T-helper 2 cell treated with Interferon-gamma antibody and Interleukin-4, amounts not matched to agents 5 μg/mL and 100 μg/mL, for 36 hours (primary cell): ENCODE results near the gene ROPN1B.

Source experiments
- DNase-seq: peaks from one replicate; pipeline ENCODE4 v3.0.0; 2021; ENCODE audit warnings: low spot score
- H3K27ac Mint-ChIP-seq: one replicate; pipeline ENCODE4 v1.8.0; 2021; ENCODE audit warnings: mild to moderate bottlenecking, mixed read lengths
- H3K27me3 Mint-ChIP-seq: one replicate; pipeline ENCODE4 v1.8.0; 2021; ENCODE audit warnings: low read depth, mixed read lengths
- H3K36me3 Mint-ChIP-seq: one replicate; pipeline ENCODE4 v1.8.0; 2021; ENCODE audit warnings: low read depth, mixed read lengths
- H3K4me1 Mint-ChIP-seq: one replicate; pipeline ENCODE4 v1.8.0; 2021; ENCODE audit warnings: low read depth, mixed read lengths
- H3K4me3 Mint-ChIP-seq: one replicate; pipeline ENCODE4 v1.8.0; 2022; ENCODE audit warnings: mild to moderate bottlenecking, moderate library complexity, mixed read lengths
- H3K9me3 Mint-ChIP-seq: one replicate; pipeline ENCODE4 v1.8.0; 2021; ENCODE audit warnings: mixed read lengths

ROPN1B gene

GRCh38 chr3:126004692-126005091 is 35.7 kb downstream of the ROPN1B start:
- no peak for DNase-seq
- H3K27me3 Mint-ChIP-seq: peaks cover 7% of the 10 kb centered on the region

GRCh38 chr3:126005951-126006350 is 37.0 kb downstream of the ROPN1B start:
- Mint-ChIP-seq H3K9me3 (peaks cover 6% of the 10 kb centered on the region), H3K27ac (no peak overlapping the region), H3K27me3 (peaks cover 3% of the 10 kb centered on the region), H3K4me1 (no peaks in the 10 kb centered on the region), H3K36me3 (peaks cover 5% of the 10 kb centered on the region), H3K4me3 (no peak overlapping the region)
- no peak for DNase-seq

More at GRCh38 chr3:126004692-126005091, 35.7 kb downstream of the ROPN1B start:
- Mint-ChIP-seq H3K36me3 (peaks cover 5% of the 10 kb centered on the region), H3K4me1 (no peaks in the 10 kb centered on the region), H3K27ac (no peak overlapping the region), H3K4me3 (no peak overlapping the region), H3K9me3 (peaks cover 12% of the 10 kb centered on the region)

- no peaks in the 10 kb centered on the region for H3K9me3 Mint-ChIP-seq
Measured at GRCh38 chr3:126008219-126008618, 39.2 kb downstream of the ROPN1B start.

GRCh38 chr3:126009181-126009580 is 40.2 kb downstream of the ROPN1B start:
- peaks cover 5% of the 10 kb centered on the region for H3K36me3 Mint-ChIP-seq
- no peak for DNase-seq
- H3K27ac Mint-ChIP-seq: no peak overlapping the region
- no peaks in the 10 kb centered on the region for H3K27me3 Mint-ChIP-seq
- H3K9me3 Mint-ChIP-seq: no peaks in the 10 kb centered on the region
- peaks cover 2% of the 10 kb centered on the region for H3K4me1 Mint-ChIP-seq
- H3K4me3 Mint-ChIP-seq: no peak overlapping the region

More at GRCh38 chr3:126008219-126008618, 39.2 kb downstream of the ROPN1B start:
- H3K4me3 Mint-ChIP-seq: no peak overlapping the region
- no peaks in the 10 kb centered on the region for H3K27me3 Mint-ChIP-seq
- H3K27ac Mint-ChIP-seq: no peak overlapping the region
- DNase-seq: no peak
- H3K4me1 Mint-ChIP-seq: peaks cover 2% of the 10 kb centered on the region
- H3K36me3 Mint-ChIP-seq: peaks cover 5% of the 10 kb centered on the region

- Mint-ChIP-seq H3K27ac (no peak overlapping the region), H3K27me3 (no peaks in the 10 kb centered on the region), H3K9me3 (no peaks in the 10 kb centered on the region), H3K4me3 (no peak overlapping the region), H3K4me1 (peaks cover 2% of the 10 kb centered on the region), H3K36me3 (peaks cover 2% of the 10 kb centered on the region)
- no peak for DNase-seq
Measured at GRCh38 chr3:126013751-126014156, 44.8 kb downstream of the ROPN1B start.

- Mint-ChIP-seq H3K36me3 (no peaks in the 10 kb centered on the region), H3K4me3 (no peak overlapping the region), H3K27me3 (no peaks in the 10 kb centered on the region), H3K9me3 (no peaks in the 10 kb centered on the region), H3K4me1 (peaks cover 2% of the 10 kb centered on the region), H3K27ac (no peak overlapping the region)
- DNase-seq: no peak
Measured at GRCh38 chr3:126014252-126014651, 45.3 kb downstream of the ROPN1B start.

GRCh38 chr3:126015075-126015474 is 46.1 kb downstream of the ROPN1B start:
- DNase-seq: no peak
- Mint-ChIP-seq H3K27me3 (no peaks in the 10 kb centered on the region), H3K4me1 (peaks cover 2% of the 10 kb centered on the region), H3K27ac (no peak overlapping the region), H3K4me3 (no peak overlapping the region), H3K9me3 (no peaks in the 10 kb centered on the region), H3K36me3 (no peaks in the 10 kb centered on the region)

- Mint-ChIP-seq H3K27me3 (no peaks in the 10 kb centered on the region), H3K36me3 (no peaks in the 10 kb centered on the region), H3K27ac (no peak overlapping the region), H3K4me1 (peaks cover 2% of the 10 kb centered on the region), H3K4me3 (no peak overlapping the region), H3K9me3 (no peaks in the 10 kb centered on the region)
- no peak for DNase-seq
Measured at GRCh38 chr3:126016616-126017015, 47.6 kb downstream of the ROPN1B start.

DNA sequence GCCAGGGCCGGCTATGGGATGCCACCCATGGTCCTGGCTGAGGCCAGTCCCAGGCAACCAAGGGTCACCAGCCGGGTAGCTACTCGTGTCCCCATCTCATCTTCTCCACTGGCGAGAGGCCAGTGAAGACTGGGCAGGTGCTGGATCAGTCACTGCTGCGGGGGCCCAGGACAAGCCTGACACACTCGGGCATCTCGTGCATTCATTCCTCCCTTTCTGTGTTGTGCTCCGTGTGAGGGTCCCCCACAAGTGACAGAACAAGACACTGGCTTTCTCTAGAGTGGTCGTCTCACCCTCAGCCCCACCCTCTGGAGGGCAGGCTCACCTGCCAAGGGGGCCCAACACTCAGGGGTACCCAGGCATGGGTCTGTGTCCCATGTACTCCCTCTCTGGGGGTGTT is 48.4 kb downstream of the ROPN1B start:
- Mint-ChIP-seq H3K36me3 (no peaks in the 10 kb centered on the region), H3K4me1 (peaks cover 2% of the 10 kb centered on the region), H3K4me3 (no peak overlapping the region), H3K27me3 (no peaks in the 10 kb centered on the region), H3K9me3 (no peaks in the 10 kb centered on the region), H3K27ac (no peak overlapping the region)
- no peak for DNase-seq

DNA sequence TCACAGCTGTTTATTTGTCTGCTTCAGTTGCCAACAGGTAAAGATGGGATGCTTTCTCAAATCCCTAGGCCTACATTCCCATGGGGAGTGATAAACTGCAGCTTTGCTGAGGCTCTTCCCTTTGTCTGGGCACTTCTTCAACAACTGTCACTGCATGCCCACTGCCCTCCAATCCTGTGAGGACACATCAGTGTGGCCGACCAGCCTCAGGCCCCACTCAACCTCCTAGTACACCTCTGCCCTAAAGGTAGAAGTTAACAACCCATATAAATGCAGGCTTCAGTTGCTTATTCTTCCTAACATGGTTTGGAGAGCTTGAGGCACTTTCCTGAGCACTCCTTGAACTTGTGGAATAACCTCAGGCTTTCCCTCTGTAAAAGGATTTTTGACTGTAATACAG is 49.6 kb downstream of the ROPN1B start:
- H3K4me3 Mint-ChIP-seq: no peak overlapping the region
- no peaks in the 10 kb centered on the region for H3K36me3 Mint-ChIP-seq
- no peak overlapping the region for H3K27ac Mint-ChIP-seq
- DNase-seq: no peak
- no peaks in the 10 kb centered on the region for H3K27me3 Mint-ChIP-seq
- H3K9me3 Mint-ChIP-seq: no peaks in the 10 kb centered on the region
- no peaks in the 10 kb centered on the region for H3K4me1 Mint-ChIP-seq

- DNase-seq: no peak
- no peaks in the 10 kb centered on the region for H3K4me1 Mint-ChIP-seq
- no peaks in the 10 kb centered on the region for H3K27me3 Mint-ChIP-seq
- no peaks in the 10 kb centered on the region for H3K36me3 Mint-ChIP-seq
- no peak overlapping the region for H3K27ac Mint-ChIP-seq
- H3K9me3 Mint-ChIP-seq: no peaks in the 10 kb centered on the region
- no peak overlapping the region for H3K4me3 Mint-ChIP-seq
Measured at GRCh38 chr3:126018995-126019394, 50.0 kb downstream of the ROPN1B start.

GRCh38 chr3:126019683-126020082 is 50.7 kb downstream of the ROPN1B start:
- H3K4me3 Mint-ChIP-seq: no peak overlapping the region
- no peak overlapping the region for H3K27ac Mint-ChIP-seq
- no peak for DNase-seq
- H3K36me3 Mint-ChIP-seq: no peaks in the 10 kb centered on the region
- no peaks in the 10 kb centered on the region for H3K4me1 Mint-ChIP-seq
- H3K9me3 Mint-ChIP-seq: no peaks in the 10 kb centered on the region
- no peaks in the 10 kb centered on the region for H3K27me3 Mint-ChIP-seq

- Mint-ChIP-seq H3K9me3 (no peaks in the 10 kb centered on the region), H3K36me3 (no peaks in the 10 kb centered on the region), H3K4me1 (no peaks in the 10 kb centered on the region), H3K4me3 (no peak overlapping the region), H3K27me3 (no peaks in the 10 kb centered on the region), H3K27ac (no peak overlapping the region)
- DNase-seq: no peak
Measured at GRCh38 chr3:126021224-126021623, 52.2 kb downstream of the ROPN1B start.

GRCh38 chr3:126021702-126022101 is 52.7 kb downstream of the ROPN1B start:
- Mint-ChIP-seq H3K4me3 (no peak overlapping the region), H3K36me3 (no peaks in the 10 kb centered on the region), H3K27ac (no peak overlapping the region), H3K9me3 (no peaks in the 10 kb centered on the region), H3K27me3 (no peaks in the 10 kb centered on the region), H3K4me1 (peaks cover 3% of the 10 kb centered on the region)
- no peak for DNase-seq

DNA sequence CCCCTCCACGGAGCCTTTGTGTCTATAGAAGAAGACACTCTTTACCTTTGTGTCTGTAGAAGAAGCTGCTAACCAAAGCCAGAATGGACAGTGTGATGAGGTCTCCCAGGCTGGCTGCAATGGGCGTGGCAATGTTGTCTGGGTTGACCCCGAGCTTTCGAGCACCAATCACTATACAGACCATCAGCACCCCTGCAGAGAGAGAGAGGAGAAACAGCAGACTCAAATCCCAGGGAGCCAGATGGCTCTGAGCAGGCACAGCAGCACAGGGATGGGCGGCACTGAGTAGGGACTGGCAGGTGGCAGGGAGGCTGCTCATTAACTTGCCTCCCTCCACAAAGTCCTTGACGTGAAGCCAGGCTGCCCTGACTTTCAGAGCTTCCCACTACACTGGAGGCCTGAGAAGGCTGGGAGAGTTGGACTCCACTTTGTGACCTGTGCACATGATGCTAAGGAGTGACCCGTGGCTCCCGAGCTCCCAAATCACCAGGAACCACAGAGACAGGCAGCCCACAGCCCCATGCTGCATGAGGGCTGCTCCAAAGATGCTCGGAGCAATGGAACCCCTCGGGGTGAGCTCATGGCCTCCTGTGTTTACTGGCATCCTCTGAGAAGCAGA is 53.9 kb downstream of the ROPN1B start:
- no peaks in the 10 kb centered on the region for H3K27me3 Mint-ChIP-seq
- H3K27ac Mint-ChIP-seq: no peak overlapping the region
- peaks cover 4% of the 10 kb centered on the region for H3K4me1 Mint-ChIP-seq
- no peak overlapping the region for H3K4me3 Mint-ChIP-seq
- peaks cover 5% of the 10 kb centered on the region for H3K36me3 Mint-ChIP-seq
- H3K9me3 Mint-ChIP-seq: peaks cover 7% of the 10 kb centered on the region
- DNase-seq: no peak
